NCI-H748 (cell line): ENCODE results near the gene PTH1R.
"Not testable (repeated sequence)": the region's sequence is repeated elsewhere in the genome, so short reads cannot be mapped to it uniquely, and the experiment has no call there.

ENCODE experiments used
- DNase-seq: peaks from one replicate; lab custom pipeline; 2025; ENCODE audit not compliant: unreplicated experiment; lab: John Stamatoyannopoulos, UW

Gene PTH1R

DNA sequence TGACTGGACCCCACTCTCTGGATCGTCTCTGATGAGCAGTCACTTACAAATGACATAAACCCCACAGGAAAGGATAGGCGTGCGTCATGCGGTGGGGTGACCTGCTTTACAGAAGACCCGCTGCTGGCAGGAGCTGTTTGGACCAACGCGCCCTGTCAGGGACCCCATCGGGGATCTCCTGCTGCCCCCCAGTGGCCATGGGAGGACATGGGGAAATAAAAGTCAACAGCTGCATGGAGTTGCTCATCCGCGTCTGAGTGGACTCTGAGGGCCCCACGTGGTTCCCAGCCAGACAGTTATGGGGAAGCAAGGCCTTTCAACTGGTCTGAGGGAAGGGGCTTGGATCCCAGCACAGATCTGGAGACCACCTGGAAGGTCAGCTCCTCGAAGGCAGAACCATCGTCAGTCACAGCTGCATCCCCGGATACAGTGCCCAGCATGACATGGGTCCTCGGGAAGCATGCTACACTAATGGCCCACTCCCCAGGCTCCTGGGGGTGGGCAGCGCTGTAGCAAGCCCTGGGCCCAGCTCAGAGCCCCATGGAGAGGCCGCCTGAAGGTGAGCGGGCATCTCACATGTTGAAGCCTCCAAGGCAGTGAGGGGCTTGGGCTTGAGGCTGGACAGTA is 32.1 kb downstream of the PTH1R start:
- DNase-seq: peak; percentile 62

DNA sequence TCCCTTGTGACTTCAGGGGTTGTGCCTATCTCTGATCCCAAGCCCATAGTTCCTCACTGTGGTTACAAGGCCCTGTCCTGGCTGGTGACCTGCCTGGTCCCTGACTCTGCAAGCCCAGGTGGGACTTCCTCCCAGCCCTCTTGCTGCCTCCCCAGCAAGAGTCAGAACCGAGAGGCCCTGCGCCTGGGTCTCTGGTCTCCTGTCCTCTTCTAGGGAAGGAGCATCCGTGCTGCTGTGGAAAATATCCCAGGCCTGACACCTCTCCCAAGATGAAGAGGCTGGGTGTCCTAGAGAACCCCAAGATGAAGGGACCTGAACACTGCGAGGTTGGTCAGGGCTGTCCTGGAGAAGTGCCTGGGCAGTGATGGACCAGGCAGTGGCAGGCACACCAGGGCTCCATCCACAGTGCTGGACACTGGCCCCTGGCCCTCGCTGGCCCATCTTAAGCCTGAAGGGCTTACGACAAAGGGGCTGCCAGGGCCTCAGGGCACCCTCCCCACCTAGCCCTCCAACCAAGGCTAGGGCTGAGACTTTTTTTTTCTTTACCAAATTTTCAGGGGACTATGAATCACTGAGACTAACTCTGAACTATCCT is 32.7 kb downstream of the PTH1R start:
- DNase-seq: no peak

DNA sequence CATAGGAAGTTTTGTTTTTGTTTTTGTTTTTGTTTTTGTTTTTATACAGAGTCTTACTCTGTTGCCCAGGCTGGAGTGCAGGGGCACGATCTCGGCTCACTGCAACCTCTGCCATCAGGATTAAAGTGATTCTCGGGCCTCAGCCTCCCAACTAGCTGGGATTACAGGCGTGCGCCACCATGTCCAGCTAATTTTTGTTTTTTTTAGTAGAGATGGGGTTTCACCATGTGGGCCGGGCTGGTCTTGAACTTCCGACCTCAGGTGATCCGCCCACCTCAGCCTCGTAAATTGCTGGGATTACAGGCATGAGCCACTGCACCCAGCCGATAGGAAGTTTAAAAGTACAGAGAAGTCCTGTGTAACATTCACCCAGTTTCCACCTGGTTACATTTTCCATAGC is 33.4 kb downstream of the PTH1R start:
- not testable (repeated sequence) for DNase-seq

DNA sequence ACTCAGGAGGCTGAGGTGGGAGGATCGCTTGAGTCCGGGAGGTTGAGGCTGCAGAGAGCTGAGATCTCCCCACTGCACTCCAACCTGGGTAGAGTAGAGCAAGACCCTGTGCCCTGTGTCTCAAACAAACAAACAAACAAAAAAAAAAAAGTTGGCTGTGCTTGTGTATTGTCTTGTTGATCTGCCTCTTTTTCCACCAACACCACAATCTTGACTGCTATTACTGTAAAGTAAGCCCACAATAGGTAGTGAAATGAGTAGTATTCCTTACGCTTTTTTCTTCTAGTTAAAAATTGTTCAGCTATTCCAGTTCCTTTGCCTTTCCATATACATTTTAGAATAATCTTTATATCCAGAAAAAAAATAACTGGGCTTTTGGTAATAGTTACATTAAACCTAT is 35.5 kb downstream of the PTH1R start:
- DNase-seq: no peak

DNA sequence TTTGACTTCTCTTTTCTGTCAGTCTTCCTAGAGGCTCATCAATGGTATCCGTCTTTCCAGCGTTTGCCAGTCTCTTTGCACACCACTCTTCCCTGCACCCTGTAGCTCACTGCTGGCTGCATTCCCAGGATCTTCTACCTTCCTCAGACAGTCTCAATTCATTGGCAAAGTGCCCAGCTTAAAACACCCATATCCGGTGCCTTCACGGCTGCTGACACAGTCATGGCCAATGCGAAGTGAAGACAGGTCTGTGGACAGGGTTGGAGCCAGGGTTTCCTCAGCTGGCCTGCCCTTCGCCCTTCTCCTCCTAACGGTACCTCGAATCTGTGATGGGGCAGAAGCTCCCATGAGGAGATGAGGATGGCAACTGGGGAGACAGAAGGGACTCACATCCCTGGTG is 36.1 kb downstream of the PTH1R start:
- peak; percentile 84 for DNase-seq

DNA sequence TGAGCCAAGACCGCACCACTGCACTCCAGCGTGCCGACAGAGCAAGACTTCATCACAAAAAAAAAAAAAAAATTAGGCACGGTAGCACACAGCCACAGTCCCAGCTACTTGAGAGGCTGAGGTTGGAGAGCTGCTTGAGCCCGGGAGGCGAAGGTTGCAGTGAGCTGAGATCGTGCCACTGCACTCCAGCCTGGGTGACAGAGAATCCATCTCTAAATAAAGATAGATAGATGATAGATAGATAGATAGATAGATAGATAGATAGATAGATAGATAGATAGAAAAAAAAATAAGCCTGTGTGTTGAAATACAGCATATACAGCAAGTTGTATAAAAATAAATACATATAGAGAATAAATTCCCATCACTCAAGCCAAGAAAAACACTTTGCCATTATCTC is 37.3 kb downstream of the PTH1R start:
- no peak for DNase-seq

DNA sequence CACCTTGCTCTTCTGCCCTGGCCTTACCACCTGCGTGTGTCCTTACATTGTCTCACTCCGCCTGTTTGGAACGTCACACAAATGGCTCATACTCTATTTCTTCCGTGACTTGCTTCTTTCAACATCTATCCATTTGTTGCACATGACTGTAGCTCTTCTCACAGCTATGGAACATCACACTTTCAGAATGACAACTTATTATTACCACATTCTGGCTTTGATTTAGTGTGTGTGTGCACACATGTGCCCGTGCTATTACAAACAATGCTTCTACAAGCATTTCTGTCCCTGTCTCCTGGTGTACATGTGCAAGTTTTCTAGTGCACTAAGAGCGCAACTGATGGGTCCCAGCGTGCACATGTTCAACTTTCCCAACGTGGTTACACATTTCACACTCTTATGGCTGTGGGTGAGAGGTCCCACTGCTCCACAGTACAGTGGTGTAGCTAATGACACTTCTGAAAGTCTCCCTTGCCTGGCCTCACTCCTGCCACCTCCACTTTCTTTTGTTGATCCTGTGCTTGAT is 37.8 kb downstream of the PTH1R start:
- DNase-seq: no peak

DNA sequence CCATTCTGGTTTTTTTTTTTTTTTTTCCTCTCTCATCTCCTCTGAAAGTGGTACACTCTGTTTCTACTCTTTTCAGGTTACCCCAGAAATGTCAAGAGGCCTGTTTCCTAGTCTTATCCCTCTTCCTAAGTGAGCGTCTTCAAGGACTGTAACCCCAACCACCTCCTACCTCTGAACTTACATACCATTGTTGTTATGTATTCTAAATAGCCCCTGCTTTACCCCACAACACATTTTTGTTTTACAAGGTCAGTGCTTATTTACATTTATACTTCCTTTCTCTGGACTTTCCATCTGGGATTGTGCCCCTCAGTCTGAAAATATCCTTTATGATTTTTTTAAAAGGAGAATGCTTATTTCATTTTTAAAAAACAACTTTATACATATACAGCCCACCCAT is 38.8 kb downstream of the PTH1R start:
- DNase-seq: no peak

DNA sequence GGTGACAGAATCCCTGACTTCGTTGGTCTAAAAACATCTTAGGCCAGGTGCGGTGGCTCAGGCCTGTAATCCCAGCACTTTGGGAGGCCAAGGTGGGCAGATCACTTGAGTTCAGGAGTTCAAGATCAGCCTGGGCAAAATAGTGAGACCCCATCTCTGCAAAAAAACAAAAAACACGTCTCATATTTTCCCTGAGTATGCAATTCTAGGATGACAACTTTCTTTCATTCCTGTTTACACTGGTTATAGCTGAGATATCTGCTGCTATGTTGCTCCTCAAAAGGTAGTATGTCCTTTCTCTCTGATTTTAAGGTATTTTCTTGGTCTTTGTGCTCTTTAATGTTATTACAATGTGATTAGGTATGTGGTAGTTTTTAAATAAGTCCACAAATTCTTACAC is 39.3 kb downstream of the PTH1R start:
- no peak for DNase-seq

DNA sequence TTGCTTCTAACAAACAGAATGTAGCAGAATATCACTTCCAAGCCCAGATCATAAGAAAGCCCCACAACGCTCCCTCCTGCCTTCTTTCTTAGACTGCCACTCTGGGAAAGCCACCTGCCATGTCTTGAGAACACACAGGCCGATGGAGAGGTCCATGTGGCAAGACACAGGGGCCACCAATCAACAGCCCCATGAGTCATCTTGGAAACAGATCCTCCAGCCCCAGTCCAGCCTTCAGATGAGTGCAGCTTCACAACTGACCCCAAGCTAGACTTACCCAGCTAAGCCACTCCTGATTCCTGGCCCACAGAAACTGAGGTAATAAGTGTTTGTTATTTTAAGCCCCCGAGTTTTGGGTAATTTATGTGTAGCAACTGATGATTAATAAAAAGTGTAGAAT is 39.7 kb downstream of the PTH1R start:
- DNase-seq: no peak

DNA sequence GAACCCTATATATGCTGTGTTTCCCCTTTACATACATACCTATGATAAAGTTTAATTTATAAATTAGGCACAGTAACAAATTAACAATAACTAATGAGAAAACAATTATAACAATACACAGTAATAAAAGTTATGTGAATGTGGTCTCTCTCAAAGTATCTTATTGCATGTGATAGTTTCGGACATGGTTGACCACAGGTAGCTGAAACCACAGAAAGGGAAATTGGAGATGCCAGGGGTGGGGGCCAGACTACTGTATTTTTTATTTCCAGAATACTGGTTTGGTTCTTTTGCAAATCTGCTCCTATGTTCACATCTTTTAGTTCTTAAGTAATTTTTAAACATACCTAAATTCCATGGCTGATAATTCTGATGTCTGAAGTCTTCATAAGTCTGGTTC is 40.7 kb downstream of the PTH1R start:
- DNase-seq: no peak

DNA sequence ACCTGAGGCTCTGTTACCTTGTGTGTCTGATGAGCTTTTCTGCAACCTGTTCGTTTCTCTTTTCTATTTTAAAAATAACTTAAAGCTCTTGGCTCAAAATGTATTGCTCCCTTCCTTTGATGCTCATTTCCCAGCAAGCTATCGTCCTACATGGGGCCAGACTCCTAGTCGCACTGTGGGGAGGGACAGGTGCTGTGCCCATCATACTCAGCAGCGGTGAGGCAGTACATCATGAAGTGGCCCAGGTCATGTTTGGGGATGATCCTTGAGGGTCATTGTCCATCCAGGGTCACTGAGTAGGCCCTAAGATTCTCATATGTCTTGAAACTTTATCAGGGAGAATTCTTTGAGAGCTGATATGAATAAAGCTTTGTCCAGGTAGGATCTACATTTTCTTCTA is 41.1 kb downstream of the PTH1R start:
- DNase-seq: no peak

DNA sequence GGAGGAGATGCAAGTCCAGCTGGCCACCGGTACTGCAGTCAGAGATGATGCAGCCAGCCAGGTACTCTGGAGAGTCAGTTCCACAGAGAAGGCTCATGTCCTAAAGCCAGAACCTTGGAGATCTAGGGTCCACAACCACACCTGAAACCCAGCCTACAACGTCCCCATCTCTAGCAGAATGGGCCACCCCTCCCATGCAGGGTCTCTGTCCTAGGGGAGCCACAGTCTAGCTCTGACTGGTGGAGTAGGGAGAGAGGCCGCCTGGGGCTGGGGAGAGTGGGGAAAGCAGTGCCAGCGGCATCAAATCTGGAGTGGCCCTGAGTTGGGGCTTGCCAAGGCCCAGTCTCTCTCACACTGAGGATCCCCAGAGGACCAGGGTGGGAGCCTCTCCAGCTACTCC is 43.5 kb downstream of the PTH1R start:
- DNase-seq: no peak

DNA sequence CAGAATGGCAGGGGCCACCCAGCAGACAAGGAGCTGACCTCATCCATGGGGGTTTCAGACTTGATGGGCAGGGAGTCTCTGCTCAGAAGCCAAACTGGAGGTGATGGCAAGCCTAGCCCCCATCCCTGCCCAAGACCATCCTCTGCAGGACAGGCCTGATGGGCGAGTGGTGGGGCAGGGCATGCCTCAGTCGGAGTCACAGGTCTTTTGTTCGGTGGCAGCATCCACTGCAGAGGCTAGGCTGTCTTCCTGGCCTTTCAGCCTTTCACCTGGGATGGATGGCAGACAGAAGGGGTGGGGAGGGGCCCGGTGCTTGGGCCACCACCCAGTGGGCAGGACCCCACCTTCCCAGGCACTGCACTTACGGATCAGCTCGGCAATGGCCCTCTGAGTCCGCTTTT is 44.4 kb downstream of the PTH1R start:
- no peak for DNase-seq

DNA sequence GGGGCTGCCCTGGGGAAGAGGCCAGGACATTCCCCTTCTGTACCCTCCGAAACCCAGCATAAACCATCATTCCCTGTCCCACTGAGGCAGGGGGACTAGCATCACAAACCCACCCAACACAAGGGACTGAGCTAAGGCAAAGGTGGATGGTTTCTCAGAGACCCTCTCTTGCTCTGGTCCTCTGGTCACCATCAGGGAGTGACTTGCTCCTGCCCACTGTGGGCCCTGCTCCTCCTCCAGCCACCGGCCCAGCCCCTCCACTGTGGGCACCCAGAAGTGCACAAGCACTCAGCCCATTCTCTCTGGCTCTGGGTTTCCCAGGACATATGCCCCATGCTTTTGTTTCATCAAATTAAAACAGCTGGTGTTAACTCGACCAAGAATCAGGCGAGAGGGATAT is 44.9 kb downstream of the PTH1R start:
- no peak for DNase-seq

DNA sequence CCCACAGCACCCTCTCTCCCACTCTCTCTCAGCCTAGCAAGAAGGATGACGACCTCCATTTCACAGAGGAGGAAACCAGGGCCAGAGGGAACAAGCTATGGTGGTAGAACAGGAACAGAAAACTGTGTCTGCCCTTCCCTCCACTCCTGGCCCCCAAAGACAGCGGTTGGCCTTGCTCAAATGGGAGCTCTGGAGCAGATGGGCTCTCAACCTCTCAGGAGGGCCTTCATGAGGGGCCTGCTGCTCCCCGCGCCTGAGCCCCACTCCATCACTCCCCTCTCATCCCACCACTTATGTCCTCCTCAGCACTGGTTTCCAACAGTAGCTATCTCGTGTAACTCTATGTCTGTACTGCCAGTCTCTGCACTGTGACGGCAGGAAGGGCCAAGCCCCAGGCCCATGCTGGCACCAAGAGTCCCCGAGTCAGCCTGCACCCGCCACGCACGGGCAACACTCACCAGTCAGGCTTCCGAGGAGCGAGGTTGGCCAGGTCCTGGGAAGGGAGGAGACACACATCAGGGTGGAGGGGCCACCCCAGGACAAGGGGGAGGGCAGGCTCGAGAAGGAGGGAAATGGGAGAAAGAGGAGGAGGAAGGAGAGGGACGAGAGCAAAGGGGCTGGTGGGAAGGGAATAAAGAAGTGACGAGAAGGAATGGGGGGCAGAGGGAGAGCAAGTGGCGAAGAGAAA is 45.5 kb downstream of the PTH1R start:
- no peak for DNase-seq

DNA sequence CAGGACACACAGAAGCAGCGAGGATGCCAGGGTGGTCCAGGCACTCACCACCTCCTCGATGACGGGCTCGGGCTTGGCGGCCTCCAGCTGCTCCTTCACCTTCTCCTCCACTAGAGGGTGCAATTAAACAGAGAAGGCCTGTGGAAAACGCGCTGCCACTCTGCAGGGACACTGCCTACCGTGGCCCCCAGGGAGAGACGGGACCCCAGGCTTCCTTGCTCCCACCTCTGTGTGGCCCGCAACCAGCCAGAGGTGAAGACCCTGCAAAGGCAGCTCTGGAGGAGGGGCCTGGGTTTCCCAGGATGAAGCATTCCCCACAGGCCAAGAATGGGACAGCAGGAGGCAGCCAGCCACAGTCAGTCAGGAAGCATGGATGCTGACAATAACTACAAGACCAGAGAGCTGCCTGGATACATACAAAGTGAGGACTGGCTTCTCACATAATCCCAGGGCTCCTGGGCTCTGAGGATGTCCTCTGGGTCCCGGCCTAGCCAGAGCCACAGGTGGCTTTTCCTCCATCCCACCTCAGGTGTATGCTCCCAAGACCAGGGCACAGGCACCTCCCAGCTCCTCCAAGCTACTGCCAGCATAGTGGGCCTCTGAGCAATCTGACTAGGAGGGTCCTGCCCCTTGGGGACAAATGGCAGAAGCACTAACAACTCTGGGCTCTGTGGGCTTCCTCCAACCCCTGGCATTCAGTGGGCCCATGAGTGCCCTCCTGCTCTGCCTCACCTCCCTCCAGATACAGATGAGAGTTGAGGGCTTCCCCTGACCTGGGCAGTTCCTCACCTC is 46.2 kb downstream of the PTH1R start:
- DNase-seq: peak; percentile 2

DNA sequence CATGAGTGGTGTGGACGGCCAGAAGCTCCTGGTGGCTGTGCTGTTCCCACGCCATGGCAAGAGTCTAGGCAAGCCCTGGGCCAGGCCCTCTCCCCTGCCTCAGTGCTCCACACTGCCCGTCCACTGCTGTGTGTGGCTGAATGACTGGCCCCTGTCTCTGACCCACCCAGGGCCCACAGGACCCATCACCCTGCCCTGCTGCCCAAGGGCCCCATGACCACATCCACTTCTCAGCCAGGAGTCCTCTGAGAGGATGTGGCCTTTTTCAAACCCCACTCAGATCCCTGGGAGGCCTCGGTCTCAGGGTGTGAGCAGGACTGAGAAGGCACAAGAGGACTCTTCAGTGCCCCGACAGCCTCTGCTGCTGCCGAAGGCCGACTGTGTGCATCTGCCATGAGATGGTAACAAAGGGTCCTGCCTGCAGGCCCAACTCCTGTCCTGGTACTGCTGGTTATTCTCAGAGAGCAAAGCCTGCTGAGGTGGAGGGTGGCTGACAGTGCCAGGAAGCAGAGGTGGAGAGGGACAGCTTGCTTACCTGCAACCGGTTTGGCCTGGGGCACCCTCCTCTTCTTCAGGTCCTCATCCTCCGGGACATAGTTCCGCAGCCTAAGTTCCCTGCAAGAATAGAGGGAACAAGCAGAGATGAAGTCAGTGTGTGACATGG is 47.5 kb downstream of the PTH1R start:
- DNase-seq: no peak

DNA sequence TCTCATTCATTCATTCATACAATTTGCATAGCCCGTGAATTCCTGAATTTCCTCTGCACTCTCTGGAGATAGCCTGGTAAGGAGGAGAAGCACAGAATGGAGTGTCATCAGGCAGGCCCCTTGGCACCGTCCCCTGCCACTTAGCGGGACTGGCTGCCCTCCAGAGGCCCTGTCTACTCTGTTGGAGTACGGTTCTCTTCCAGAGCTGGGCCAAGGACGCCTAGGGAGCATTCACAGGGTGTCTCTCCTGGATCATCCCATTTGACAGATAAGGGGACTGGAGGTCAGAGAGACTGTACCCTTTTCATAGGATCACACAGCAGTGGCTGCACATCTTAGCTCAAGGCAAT is 48.0 kb downstream of the PTH1R start:
- no peak for DNase-seq

DNA sequence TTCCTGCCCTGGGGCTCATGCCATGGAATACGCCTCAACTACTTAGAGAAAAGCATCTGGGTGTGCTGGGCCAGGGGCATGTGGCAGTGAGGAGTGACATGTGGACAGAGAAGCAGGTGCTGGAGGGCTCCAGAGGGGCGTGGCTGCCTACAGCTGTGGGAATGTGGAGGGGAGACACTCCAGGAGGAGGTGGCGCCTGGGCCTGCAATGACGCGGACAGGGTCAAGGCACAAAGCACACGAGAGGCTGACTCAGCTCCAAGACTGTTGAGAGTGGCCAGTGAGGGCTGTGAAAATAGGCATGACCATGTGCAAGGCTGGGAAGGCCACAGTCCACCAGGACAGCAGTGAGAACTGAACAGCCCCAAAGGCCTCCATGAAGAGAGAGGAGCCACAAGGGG is 48.5 kb downstream of the PTH1R start:
- no peak for DNase-seq

DNA sequence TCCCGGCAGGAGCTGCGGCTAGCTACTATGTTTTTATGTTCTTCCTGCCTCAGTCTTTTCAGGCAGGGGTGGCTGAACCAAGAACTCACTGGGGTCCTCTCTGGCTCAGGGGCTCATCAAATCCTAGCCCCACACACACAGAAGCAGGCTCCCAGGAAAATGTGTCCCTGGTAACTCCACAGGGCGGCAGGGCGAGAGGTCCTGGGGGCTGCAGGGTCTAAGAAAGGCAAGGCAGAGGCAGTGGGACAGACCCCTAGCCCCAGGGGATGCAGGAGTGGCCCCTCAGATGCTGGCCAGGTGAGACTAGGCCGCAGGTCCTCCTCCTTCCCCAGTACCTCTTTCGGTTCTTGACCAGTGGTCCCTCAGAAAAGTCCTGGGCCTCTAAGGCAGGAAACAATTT is 48.9 kb downstream of the PTH1R start:
- DNase-seq: no peak
